HG02623 (cell line): Measurements from ENCODE around the gene CTBP1.

ENCODE experiments used
- ATAC-seq: cut with Tn5 transposase; IDR thresholded peaks from one replicate; pipeline ENCODE4 v1.9.1; 2021; ENCODE audit warnings: moderate library complexity; ENCODE audit not compliant: unreplicated experiment

The CTBP1 gene

GRCh38 chr4:1199556-1200331 is 49.2 kb downstream of the CTBP1 start:
- no peak for ATAC-seq

- ATAC-seq, result no peak
Measured at GRCh38 chr4:1198098-1198844, 50.7 kb downstream of the CTBP1 start.

- no peak for ATAC-seq
Measured at GRCh38 chr4:1196421-1197183, 52.3 kb downstream of the CTBP1 start.

GRCh38 chr4:1195891-1196401 is 53.0 kb downstream of the CTBP1 start:
- ATAC-seq, result no peak

GRCh38 chr4:1195109-1195671 is 53.7 kb downstream of the CTBP1 start:
- no peak for ATAC-seq

GRCh38 chr4:1194010-1194900 is 54.7 kb downstream of the CTBP1 start:
- no peak for ATAC-seq

- ATAC-seq, result no peak
Measured at GRCh38 chr4:1193206-1194009, 55.5 kb downstream of the CTBP1 start.

- no peak for ATAC-seq
Measured at GRCh38 chr4:1192493-1193205, 56.3 kb downstream of the CTBP1 start.

- no peak for ATAC-seq
Measured at GRCh38 chr4:1192091-1192492, 56.8 kb downstream of the CTBP1 start.

GRCh38 chr4:1191621-1192020 is 57.3 kb downstream of the CTBP1 start:
- ATAC-seq, result no peak

- no peak for ATAC-seq
Measured at GRCh38 chr4:1187182-1187581, 61.7 kb downstream of the CTBP1 start.

- no peak for ATAC-seq
Measured at GRCh38 chr4:1183985-1184773, 64.8 kb downstream of the CTBP1 start.

GRCh38 chr4:1182313-1182712 is 66.6 kb downstream of the CTBP1 start:
- ATAC-seq, result no peak

- ATAC-seq, result no peak
Measured at GRCh38 chr4:1180663-1181062, 68.3 kb downstream of the CTBP1 start.

- no peak for ATAC-seq
Measured at GRCh38 chr4:1179976-1180375, 69.0 kb downstream of the CTBP1 start.

GRCh38 chr4:1179089-1179441 is 69.9 kb downstream of the CTBP1 start:
- no peak for ATAC-seq

GRCh38 chr4:1178300-1179088 is 70.4 kb downstream of the CTBP1 start:
- ATAC-seq, result no peak
